Stimulated activated CD4-positive, alpha-beta T cell treated with anti-CD3 and anti-CD28 coated beads, Interleukin-12 subunit alpha, Interleukin-12 subunit beta, amount 100 ng/mL, for 48 hours (primary cell): ENCODE results near the gene THSD7B.

Experiments used
- DNase-seq, 3 donors: peaks; one replicate each; pipeline ENCODE4 v3.0.0-alpha.2; 2020; ENCODE audit warnings: low read depth in 2 of 3, low spot score in 1 of 3

The THSD7B gene

GRCh38 chr2:136798766-136799165, 33.4 kb downstream of the THSD7B start:
- DNase-seq, result no peak

GRCh38 chr2:136801661-136802060, 36.3 kb downstream of the THSD7B start:
- no peak for DNase-seq

DNA sequence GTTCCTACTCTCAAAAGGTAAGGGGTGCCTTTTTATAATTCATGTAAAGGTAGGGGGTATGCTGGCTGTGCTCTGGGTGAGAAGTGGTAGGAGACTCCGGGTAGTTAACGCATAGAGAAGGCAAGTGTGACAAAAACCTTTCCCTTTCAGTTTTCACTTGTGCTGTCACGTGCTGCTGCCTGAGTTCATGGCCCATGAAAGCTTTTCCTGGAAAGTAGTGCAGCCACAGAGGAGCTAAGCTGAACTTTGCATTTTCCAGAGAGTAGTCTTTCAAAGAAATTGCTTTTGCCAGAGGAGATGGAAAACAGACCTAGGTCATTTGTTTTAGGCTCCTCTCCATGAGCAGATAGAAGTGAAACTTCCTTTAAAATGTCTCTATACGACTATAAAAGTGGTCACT, 44.7 kb downstream of the THSD7B start:
- no peak for DNase-seq

GRCh38 chr2:136818839-136819238, 53.5 kb downstream of the THSD7B start:
- no peak for DNase-seq

DNA sequence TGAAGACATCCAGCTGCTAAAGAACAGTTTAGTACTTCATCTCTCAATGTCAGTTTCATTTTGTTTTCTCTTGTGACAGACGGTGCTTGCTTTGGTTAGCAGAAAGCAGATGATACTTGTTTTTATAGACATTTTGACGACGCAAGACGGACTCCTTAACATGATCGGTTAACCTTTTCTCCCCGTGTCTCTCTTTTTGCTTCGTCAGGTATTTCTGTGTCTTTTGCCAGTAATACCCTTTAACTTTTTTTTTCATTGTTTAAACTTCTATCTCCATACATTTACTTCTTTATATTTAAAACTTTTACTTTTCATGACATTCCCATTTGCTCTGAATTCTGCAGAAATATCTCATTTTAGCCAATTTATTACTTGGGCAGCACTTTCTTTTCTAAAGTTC, 57.9 kb downstream of the THSD7B start:
- no peak for DNase-seq

DNA sequence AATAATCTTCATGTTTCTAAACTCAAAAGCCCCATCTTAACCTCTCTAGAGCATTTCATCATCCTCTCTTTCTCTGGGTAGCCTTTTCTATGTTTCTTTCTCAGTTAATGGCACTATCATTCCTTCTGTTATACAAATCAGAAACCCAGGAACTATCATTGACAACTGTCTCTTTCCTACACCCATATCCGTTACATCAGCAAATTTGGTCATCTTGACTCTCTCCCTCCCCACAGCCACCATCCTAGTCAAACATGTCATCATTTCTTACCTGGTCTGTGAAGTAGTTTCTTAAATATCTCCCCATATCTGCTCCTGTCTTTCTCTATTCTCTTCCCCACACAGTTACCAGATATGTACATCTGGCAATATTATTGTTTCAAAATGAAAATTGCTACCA, 62.8 kb downstream of the THSD7B start:
- DNase-seq, result no peak

DNA sequence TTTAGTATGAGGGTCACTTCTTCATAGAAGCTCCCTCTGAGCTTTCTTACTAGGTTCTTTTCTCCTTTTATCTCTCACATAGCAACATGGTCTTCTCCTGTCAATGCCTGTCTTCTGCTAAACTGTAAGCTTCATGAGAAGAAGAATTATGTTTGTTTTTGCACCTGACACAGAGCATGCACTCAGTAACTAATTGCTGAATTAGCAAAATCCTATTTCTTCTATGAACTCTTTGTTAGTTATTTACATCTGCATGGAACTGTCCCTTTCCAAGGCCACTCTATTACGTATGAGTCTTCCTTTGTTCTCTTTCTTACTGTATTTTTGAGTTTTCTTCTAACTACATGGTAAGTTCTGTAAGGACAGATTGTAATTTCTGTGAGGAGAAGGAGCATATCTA, 63.4 kb downstream of the THSD7B start:
- no peak for DNase-seq

DNA sequence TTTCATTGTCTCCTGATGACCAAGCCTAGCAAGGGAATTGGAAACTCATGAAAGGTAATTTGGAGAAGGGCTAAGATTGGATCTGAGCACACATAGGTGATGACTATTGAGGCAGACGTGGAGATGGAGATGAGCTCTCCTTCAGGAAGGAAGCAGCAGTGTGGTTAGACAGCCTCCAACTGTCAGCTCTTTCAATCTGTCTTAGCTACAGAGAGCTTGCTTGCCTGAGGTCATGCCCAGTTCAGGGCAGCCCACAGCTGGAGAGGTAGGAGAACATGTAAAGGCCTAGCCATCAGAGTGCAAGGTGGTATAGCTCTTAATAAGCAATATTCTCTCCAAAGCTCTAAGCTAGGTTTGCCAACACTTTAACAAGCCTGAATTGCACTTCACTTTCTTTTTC, 79.2 kb downstream of the THSD7B start:
- no peak for DNase-seq

GRCh38 chr2:136858656-136859055, 93.3 kb downstream of the THSD7B start:
- no peak for DNase-seq

DNA sequence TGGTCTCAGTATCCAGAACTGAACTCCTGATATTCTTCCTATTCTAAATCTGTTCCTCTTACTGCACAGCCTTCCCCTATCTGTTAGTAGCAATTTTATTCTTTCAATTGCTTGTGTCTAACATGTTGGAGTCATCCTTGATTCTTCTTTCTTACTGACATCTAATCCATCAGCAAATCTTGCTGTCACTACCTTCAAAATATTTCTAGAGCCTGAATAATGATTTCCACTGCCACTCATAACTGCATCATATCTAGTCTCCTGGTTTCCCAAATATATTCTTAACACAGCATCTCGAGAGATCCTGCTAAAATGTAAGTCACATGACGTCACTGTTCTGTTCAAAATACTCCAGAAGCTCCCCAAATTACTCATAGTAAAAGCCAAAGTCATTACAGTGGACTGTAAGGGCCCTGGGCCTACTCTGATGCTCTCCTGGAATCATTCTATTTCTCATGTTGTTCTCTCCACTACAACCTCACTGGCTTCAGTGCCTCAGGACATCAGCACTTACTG, 95.2 kb downstream of the THSD7B start:
- no peak for DNase-seq

GRCh38 chr2:136863468-136863867, 98.1 kb downstream of the THSD7B start:
- DNase-seq, result no peak

DNA sequence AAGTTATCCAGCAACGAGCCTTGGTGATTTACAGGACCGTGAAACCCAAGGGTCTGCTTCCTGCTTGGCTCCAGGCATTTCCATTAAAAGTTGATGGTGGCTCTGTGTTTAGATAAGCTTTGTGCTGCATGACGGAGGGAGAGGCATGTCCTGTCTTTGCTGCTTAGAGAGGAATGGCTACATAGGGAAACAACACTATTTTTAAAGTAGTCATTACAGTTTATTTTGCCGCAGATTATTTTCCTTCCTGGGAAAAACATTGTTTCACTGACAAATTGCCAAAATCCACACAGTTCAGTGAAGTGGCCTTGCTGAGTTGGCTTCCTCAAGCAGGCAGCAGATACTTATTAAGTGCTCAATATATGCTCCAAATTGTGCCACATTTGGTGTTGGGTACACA, 98.5 kb downstream of the THSD7B start:
- DNase-seq, result no peak

GRCh38 chr2:136871424-136871823, 106.1 kb downstream of the THSD7B start:
- no peak for DNase-seq

DNA sequence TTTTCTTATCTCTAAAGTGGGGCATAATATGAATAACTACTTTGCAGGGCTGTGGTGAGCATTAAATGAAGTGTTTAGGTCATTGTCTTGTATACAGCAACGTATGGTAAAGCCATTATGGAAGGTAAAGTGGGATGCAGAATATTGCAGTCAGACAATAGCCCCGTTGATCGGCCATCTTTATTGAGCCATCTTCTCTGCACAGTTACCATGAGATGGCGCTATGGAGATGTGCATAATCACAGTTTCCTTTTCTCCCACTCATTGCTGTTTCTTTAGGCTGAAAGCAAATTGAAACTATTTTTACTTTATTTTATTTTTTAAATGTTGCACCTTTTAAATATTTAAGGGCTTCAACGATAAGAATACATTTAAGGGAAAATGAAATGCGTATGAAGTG, 108.9 kb downstream of the THSD7B start:
- no peak for DNase-seq

DNA sequence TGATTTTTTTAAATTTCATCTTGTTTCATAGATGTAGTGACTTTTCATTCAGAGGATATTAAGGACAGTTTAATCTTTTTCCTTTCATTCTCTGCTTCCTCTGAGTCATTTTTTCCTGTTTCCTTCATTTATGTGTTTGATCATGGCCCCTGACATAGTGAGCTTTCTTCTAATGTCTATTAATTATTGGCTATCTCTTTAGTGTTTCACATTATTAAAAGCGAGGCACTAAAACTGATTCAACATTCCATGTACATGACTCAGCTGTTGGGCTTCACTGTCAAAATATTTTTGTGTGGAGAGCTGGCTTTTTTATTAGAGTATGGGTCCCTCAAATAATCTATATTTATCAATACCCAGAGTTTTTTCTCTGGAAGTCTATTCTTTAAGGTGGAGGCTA, 125.8 kb downstream of the THSD7B start:
- no peak for DNase-seq

- no peak for DNase-seq
Observed at GRCh38 chr2:136894007-136894634, 128.8 kb downstream of the THSD7B start.

DNA sequence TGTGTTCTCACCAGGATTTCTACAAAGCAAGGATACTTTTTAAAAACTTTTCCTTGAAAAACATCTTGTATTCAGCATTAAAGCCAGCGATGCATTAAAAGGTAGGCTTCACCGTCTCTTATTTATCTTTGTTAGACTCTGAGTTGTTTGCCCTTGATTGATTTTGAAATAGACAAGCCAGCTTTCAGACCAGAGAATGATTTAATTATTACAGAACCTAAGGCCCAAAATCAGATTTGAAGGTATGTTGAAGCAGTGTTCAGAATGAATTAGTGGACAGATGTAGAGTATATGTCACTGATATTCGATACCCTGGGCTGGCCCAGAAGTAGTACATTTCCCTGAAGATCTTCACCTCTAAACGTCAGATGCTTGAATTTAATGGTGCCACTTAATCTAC, 136.4 kb downstream of the THSD7B start:
- no peak for DNase-seq

GRCh38 chr2:136905779-136906178, 140.4 kb downstream of the THSD7B start:
- no peak for DNase-seq

DNA sequence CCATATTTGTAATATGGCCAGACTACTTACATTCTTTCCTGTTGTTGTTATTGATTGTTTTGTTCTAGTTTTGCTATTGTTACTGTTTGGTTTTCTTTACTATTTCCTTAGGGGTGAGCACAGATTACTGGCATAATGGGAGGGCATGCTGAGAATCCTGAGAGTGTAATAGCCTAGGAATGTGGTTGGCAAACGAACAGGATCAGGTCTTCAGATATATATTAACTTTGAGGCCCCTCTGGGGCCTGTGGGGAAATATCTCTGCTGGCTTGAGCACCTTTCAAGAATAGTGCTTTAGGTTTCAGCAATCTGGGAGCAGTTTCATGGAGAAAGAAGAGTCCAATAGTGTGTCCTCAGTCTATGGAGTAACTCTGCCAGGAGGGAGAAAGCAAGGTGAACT, 144.4 kb downstream of the THSD7B start:
- DNase-seq, result no peak

DNA sequence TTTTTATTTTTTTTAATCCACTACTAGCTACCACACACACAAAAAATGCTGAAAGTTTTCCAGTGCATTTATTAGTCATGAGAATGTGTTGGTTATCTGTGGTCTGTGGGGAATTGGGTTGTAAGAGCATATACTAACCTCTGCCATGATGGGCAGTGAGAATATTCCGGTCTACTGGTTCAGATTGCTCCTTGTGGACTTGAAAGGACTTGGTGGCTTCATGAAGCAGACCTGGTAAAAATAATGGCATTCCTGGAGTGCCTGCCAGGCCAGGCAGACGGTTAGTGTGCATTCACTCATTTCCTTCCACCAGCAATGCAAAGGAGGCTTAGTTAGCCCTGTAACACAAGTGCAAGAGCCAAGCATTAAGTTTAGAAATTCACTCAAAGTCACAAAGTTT, 150.8 kb downstream of the THSD7B start:
- no peak for DNase-seq

DNA sequence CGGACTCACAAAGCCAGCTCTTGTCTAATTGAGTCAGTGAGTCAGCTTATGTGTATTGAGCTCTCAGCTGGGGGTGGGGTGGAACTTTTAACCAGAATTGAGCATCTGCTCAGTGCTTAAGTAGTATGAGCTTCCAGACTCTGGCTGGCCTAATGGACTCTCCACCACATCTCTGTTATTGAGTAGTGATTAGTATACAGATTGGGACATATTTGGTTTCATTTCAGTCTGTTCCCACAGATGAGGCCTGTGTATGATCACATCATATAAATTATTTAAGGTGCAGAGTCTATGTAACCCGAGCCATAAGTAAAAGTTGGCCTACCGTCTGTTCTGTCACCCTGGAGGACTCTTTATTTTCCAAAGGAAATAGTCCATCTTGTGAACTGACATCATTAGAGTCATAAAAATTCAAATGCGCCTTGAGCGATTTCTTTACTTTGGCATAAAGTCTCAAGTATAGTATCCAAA, 152.1 kb downstream of the THSD7B start:
- DNase-seq, result no peak

DNA sequence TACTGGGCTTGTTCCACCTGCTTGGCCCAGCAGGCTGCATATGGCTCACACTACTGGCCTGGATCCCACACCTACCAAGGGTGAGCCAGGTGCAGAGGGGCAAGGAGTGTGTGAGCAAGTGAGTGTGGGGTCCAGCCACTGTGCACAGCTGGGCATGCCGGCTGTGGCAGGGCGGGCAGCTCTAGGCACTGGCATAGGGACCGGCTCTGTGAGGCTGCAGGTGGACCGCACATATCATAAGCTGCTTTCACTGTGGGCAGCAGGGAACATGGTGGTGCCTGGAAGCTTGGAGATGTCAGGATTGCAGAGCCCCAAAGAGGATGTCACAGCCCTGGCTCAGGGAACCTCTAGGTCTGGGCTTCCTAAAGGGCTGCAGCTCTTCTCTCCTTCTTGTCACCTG, 154.3 kb downstream of the THSD7B start:
- no peak for DNase-seq

DNA sequence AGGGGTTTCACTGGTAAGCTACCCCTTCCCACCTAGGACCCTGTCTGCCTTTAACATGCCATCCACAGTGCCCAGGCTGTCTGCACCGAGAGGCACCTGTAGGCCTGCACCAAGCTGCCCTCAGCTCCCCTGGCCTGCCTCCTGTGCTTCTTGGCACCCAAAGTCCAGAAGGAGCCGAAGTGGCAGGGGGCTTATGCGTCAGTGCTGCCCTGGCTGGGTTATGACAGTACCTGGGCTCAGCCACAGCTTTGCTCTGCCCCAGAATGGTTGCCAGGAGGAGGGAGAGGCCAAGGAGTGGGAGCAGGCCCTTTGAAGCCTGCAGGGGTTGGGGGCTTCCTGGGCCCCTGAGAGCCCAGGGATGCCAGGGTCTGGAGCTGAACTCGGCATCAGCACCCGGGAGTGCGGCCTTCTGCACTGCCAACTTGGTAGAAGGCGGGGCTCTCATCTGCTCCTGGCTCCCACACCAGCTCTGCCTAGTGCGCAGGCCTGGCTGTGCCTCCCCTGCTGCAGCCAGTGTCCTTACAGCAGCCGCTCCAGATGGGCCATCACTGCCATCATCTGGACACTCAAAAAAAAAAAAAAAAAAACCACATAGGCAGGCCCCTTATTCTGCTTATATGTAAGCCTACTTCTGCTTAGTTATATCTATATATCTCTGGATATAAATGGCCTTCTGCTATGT, 155.4 kb downstream of the THSD7B start:
- DNase-seq, result no peak
